Aorta (tissue), 5 donors: ENCODE data around the gene CITED2. TPM values are rescaled to one million over a fixed set of nuclear protein-coding genes. Genes with fewer than 3 reads are reported as not detected.

Experiments
- ATAC-seq: fragments of 200-7000 bp; cut with Tn5 transposase; one replicate; pipeline ENCODE4 v1.9.1; 2022; ENCODE audit warnings: moderate library complexity; ENCODE audit not compliant: low FRiP score
- DNase-seq, 2 donors: peaks; one replicate each; pipeline ENCODE4 v3.0.0-alpha.2; 2020
- H3K27ac ChIP-seq, 2 donors: one replicate each; pipeline ENCODE4 v1.5.1; 2013; ENCODE audit warnings: low read length in 2 of 2, mild to moderate bottlenecking in 2 of 2, moderate library complexity in 2 of 2, control low read depth in 1 of 2, inconsistent platforms in 1 of 2, low read depth in 1 of 2
- H3K27me3 ChIP-seq, 2 donors: one replicate each; pipeline ENCODE4 v1.6.1; 2013; ENCODE audit warnings: control low read depth in 1 of 2, low read length in 1 of 2, mild to moderate bottlenecking in 1 of 2, moderate library complexity in 1 of 2; ENCODE audit not compliant: insufficient read depth in 2 of 2, control insufficient read depth in 1 of 2
- H3K36me3 ChIP-seq, 2 donors: one replicate each; pipeline ENCODE4 v1.6.1; 2013; ENCODE audit warnings: control low read depth in 1 of 2, low read length in 1 of 2, mild to moderate bottlenecking in 1 of 2; ENCODE audit not compliant: insufficient read depth in 2 of 2, control insufficient read depth in 1 of 2
- H3K4me1 ChIP-seq, 2 donors: one replicate each; pipeline ENCODE4 v1.6.1; 2013; ENCODE audit warnings: low read length in 2 of 2, control low read depth in 1 of 2, mild to moderate bottlenecking in 1 of 2, moderate library complexity in 1 of 2; ENCODE audit not compliant: insufficient read depth in 2 of 2, control insufficient read depth in 1 of 2
- H3K4me3 ChIP-seq, 2 donors: one replicate each; pipeline ENCODE4 v1.5.1; 2013; ENCODE audit warnings: low read length in 2 of 2, control low read depth in 1 of 2, mild to moderate bottlenecking in 1 of 2
- H3K9me3 ChIP-seq: one replicate; pipeline ENCODE4 v1.6.1; 2013; ENCODE audit warnings: mild to moderate bottlenecking, low read length; ENCODE audit not compliant: control insufficient read depth
- WGBS, 2 donors: extraction: QIAGEN DNeasy Blood & Tissue Kit; methylation state at CpG; one replicate each; pipeline ENCODE4 v1.1.7; 2013; 5-methylcytosine and 5-hydroxymethylcytosine counted together
- intact Hi-C, 2 donors: fragments of 100-400 bp; cut with DNase I; formaldehyde crosslinking; loops; one replicate each; pipeline versions ENCODE4 v1.14.2 to v1.15.0; 2022
- polyA plus RNA-seq, 2 donors: library from polyadenylated mRNA; stranded (reverse); fragments of 200-250 nt; gene quantifications; one replicate each; pipeline ENCODE4 v1.2.3, GENCODE V29; 2013
- total RNA-seq, 2 donors: library from RNA; stranded (reverse); fragmentation: NEBNext Ultra II Directional; extraction: Animal tissue kit (Norgen Biotek cat#: 25700); gene quantifications; one replicate each; pipeline ENCODE4 v1.2.1, GENCODE V29; 2021
- donor health status: healthy with polysubstance abuse.
- donor health status: Bipolar disorder and iron deficiency.
- donor health status: DM: no; HTN: no; CAD: no.
- donor health status: DM: no; HTN: no; CAD: no.
- donor health status: DM: yes; HTN: yes; CAD: no.

The CITED2 gene
- total and polyA plus RNA-seq, 4 donors = 19.3 to 64.1 (median 53.5) TPM

DNA sequence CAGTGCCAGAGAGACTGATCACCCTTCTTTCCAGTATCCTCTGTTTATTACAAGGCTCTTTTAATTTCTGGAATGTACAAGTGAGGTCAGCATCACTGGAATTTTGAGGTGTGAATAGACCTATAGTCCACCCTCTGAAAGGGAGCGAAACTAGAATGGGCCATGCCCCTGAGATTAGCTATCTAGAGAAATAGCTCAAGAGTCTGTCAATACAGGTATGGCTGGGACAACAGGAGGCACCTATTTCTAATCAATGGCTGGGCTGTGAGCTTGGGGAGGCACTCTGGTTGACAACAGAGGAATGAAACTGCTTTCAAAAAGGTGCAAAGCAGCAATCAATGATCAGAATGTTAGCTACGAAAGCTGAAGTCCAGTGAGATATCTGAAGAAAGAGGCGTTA, 17.3 kb upstream of the CITED2 start:
- no peak overlapping the region for H3K27ac ChIP-seq
- 94 to 97% methylated on average over 3 of the region's 3 CpGs for WGBS, 2 donors
- no peak for DNase-seq
- H3K27me3 ChIP-seq = no peaks in the 10 kb centered on the region
- H3K4me3 ChIP-seq = no peak overlapping the region
- no peak for ATAC-seq
- H3K9me3 ChIP-seq = no peaks in the 10 kb centered on the region
- H3K36me3 ChIP-seq = no peaks in the 10 kb centered on the region
- intact Hi-C loops = no loop called here
- H3K4me1 ChIP-seq = no peaks in the 10 kb centered on the region

DNA sequence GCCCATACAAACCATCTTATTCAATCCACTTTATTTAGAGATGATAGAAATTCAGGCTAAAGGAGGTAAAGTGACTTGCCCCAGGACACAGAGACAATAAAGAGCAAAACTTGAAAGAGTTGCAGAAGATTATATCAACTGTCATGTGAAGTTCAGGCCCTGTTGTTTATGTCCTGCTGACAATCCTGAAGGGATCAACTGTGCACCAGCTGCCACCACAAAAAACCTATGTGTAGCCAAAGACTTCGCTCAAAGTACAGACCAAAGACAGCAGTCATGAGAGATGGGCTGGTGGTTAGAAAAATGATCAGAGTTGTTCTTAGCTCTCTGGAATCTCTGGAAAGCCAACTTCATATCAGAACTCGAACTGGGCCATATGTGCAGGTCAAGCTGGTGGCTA, 16.0 kb upstream of the CITED2 start:
- Histone ChIP-seq H3K4me3 (no peak overlapping the region), H3K4me1 (no peaks in the 10 kb centered on the region), H3K9me3 (no peaks in the 10 kb centered on the region), H3K27me3 (no peaks in the 10 kb centered on the region), H3K36me3 (no peaks in the 10 kb centered on the region), H3K27ac (no peak overlapping the region)
- intact Hi-C loops = no loop called here
- no peak for DNase-seq
- ATAC-seq = no peak
- WGBS, 2 donors = 88 to 90% methylated on average over 2 of the region's 2 CpGs

DNA sequence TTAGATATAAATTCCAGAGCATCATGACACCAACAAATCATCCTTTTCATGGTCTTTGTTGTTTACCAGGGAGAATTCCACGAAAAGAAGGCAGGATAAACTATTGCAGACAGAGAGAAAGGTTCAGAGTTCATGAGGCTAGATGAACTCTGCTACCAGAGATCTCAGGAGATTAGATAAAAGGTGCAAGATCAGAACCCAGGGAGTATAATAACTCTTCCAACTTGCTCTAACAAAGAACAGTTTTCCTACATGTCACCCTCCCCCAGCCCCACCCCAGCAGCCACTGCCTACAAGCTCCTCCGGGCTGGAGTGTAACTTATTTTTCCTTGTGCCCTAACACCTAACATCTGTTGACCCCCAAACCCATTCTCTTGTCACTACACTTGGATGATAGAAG, 13.9 kb upstream of the CITED2 start:
- no peaks in the 10 kb centered on the region for H3K9me3 ChIP-seq
- DNase-seq = no peak
- H3K36me3 ChIP-seq = no peaks in the 10 kb centered on the region
- ATAC-seq = no peak
- intact Hi-C loops = no loop called here
- H3K4me3 ChIP-seq = no peak overlapping the region
- no peak overlapping the region for H3K27ac ChIP-seq
- H3K4me1 ChIP-seq = no peaks in the 10 kb centered on the region
- 85 to 88% methylated on average over 2 of the region's 2 CpGs for WGBS, 2 donors
- H3K27me3 ChIP-seq = no peaks in the 10 kb centered on the region

DNA sequence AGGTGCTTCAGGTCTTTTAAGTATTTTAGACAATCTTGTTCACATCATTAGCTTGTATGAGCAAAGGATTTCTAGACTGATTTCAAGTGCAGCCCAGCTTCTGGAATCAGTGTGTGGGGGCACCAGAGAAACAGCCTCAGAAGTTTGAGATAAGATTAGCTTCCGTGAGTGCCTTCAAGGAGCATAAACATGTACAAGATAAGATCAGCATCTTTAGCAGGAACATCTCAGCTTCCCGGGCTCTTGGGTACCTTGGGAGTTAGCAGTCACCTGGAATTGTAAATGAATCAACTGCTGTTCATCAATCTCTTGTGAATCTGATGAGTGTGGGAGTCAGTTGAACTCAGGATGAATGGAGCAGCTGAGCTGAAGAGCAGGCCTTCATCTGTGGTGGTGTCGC, 12.0 kb upstream of the CITED2 start:
- no peaks in the 10 kb centered on the region for H3K4me1 ChIP-seq
- H3K4me3 ChIP-seq = no peak overlapping the region
- no peak for DNase-seq
- 74 to 85% methylated on average over 3 of the region's 3 CpGs for WGBS, 2 donors
- H3K9me3 ChIP-seq = no peaks in the 10 kb centered on the region
- intact Hi-C loops = no loop called here
- no peaks in the 10 kb centered on the region for H3K36me3 ChIP-seq
- no peaks in the 10 kb centered on the region for H3K27me3 ChIP-seq
- no peak for ATAC-seq
- no peak overlapping the region for H3K27ac ChIP-seq

DNA sequence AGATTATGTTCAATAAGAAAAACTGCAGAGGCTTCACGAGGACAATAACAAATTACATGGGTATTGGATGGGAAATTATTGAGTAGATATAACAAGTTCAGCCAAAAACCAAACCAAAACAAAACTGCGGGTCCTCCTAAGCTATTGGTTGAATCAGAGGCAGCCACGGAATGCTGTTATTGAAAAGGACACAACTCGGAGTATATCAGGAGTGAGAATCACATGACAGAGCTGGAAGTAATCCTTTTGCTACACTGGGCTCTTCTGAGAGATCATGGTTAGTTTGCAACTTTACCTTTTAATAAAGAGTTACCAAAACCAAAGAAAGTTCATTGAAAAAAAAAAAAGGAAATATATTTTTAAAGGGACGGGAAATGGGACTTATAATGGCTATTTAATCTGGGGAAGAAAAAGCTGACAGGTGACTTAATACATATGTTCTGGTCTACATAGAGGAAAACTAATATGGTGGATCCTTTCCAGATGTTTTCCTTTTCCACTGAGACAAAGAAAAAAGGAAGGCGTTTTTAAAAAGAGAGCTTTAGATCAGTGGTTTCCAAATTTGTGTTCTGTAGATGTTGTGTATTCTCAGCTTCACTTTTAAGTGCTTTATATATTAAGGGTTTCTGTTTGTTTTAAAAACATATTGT, 6.9 kb upstream of the CITED2 start:
- no peak overlapping the region for H3K4me3 ChIP-seq
- WGBS, 2 donors = 60 to 66% methylated on average over 6 of the region's 6 CpGs
- DNase-seq (no peak), ATAC-seq (no peak)
- no peaks in the 10 kb centered on the region for H3K27me3 ChIP-seq
- H3K4me1 ChIP-seq = no peaks in the 10 kb centered on the region
- H3K27ac ChIP-seq = no peak overlapping the region
- H3K9me3 ChIP-seq = no peaks in the 10 kb centered on the region
- no peaks in the 10 kb centered on the region for H3K36me3 ChIP-seq
- intact Hi-C loops = no loop called here

DNA sequence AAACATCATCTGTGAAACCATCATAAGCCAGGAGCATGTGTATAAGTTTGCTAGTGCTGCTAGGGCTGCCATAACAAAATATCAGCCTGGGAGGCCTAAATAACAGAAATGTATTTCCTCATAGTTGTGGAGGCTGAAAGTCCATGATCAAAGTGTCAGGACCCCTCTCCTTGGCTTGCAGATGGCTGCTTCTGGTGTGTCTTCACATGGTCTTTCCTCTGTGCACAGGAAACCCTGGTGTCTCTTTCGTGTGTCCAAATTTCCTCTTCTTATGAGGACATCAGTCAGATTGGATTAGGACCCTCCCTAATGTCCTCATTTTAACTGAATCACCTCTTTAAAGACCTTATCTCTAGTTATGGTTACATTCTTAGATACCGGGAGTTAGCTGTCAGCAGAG, 6.2 kb upstream of the CITED2 start:
- intact Hi-C loops = no loop called here
- H3K27me3 ChIP-seq = no peaks in the 10 kb centered on the region

DNA sequence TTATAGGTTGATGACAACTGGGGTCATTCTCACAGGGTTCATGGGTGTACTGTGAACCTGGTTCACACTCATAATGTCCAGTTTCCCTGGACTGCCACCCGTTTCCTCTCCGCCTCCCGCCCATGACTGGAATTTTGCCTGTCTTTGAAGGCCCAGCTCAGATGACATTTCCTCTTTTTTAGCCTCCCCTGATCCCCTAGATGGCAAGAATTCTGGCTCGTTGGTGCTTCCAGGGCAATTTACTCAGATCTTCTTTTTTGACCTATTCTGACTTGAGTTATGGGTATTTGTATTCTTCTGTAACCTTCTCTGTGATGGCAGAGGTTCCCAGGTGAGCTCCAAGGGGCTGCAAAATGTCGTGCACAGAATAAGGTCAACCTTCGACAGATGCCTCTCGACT, 5.7 kb upstream of the CITED2 start:
- Histone ChIP-seq H3K4me1 (no peaks in the 10 kb centered on the region), H3K27me3 (no peaks in the 10 kb centered on the region), H3K4me3 (no peak overlapping the region), H3K27ac (no peak overlapping the region), H3K9me3 (no peaks in the 10 kb centered on the region), H3K36me3 (no peaks in the 10 kb centered on the region)
- WGBS, 2 donors = 93 to 94% methylated on average over 7 of the region's 7 CpGs
- intact Hi-C loops = no loop called here
- DNase-seq (no peak), ATAC-seq (no peak)

More for the DNA sequence above, 6.2 kb upstream of the CITED2 start:
- Histone ChIP-seq H3K9me3 (no peaks in the 10 kb centered on the region), H3K4me3 (no peak overlapping the region), H3K36me3 (no peaks in the 10 kb centered on the region), H3K27ac (no peak overlapping the region), H3K4me1 (no peaks in the 10 kb centered on the region)
- ATAC-seq (no peak), DNase-seq (no peak)
- 88 to 92% methylated on average over 2 of the region's 2 CpGs for WGBS, 2 donors

DNA sequence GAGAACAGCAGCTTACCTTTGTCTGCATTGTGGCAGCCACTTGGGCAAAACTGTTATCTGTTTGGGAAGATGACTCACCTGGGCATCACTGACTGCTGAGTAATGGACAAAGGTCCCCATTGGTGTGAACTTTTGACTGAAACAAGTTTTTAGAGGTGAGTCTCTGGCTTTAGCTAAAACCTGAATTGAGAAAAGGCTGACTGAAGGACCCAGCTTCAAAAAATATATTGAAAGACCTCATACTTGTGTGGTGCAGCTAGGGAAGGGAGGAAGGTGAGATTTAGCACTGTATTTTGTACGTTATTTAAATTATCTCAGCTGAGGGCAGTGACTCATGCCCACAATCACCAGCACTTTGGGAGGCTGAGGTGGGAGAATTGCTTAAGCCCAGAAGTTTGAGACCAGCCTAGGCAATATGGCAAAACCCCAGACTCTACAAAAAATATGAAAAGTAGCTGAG, 4.5 kb upstream of the CITED2 start:
- intact Hi-C loops = loop anchor here (5.0 to 10.0 kb wide), 7 partner anchors 156 to 1076 kb away; no protein-coding TSS in a partner anchor
- Histone ChIP-seq H3K4me1 (no peaks in the 10 kb centered on the region), H3K9me3 (no peaks in the 10 kb centered on the region), H3K27me3 (no peaks in the 10 kb centered on the region), H3K4me3 (no peak overlapping the region), H3K36me3 (no peaks in the 10 kb centered on the region), H3K27ac (no peak overlapping the region)
- 72 to 89% methylated on average over 1 of the region's 1 CpG for WGBS, 2 donors
- ATAC-seq (no peak), DNase-seq (no peak)

DNA sequence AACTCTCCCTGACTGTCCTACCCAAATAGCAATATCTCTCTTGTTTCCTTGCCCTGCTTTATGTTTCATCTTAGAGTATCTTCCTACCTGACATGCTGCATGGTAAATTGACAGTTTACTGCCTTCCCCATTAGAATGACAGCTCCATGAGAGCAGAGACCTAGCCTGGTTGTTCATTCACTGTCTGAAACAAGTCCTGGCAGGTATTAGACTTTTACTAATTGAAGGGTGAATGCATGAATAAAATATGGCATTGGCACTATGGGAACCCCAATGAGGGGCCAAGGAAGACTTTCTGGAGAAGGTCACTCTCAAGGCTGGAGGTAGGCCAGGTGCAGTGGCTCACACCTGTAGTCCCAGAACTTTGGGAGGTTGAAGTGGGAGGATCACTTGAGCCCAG, 3.8 kb upstream of the CITED2 start:
- no peak for ATAC-seq
- Histone ChIP-seq H3K4me3 (no peak overlapping the region), H3K27me3 (no peaks in the 10 kb centered on the region), H3K9me3 (no peaks in the 10 kb centered on the region), H3K36me3 (no peaks in the 10 kb centered on the region), H3K27ac (no peak overlapping the region), H3K4me1 (no peaks in the 10 kb centered on the region)
- intact Hi-C loops = loop anchor here (5.0 to 10.0 kb wide), 7 partner anchors 157 to 1077 kb away; no protein-coding TSS in a partner anchor
- no peak for DNase-seq
